ENCODE results near the gene ADCY2.

Gene ADCY2

DNA sequence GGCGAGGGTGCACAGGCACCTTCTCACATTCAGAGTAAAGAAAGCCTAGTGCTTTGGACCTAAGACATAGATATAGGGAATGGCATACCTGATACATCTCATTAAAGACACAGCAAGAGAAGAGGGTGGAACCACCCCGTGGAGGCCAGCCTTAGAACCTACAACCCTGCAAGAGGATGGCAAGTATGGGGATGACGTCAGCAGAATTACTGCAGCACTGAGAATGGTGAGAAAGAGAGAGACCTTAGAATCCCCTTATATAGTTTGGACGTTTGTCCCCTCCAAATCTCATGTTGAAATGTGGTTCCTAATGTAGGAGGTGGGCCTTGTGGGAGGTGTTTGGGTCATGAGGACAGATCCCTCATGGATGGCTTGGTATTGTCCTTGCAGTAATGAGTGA, 28.2 kb upstream of the ADCY2 start:
- Histone ChIP-seq H3K27me3 (ENCODE audit: insufficient read depth, insufficient read length) (no peaks in the 10 kb centered on the region), H3K36me3 (ENCODE audit: insufficient read depth, insufficient read length, low read length) (no peaks in the 10 kb centered on the region), H3K4me1 (ENCODE audit: insufficient read depth, insufficient read length) (no peaks in the 10 kb centered on the region), H3K9ac (ENCODE audit: insufficient read length, low read depth) (no peak overlapping the region), H3K4me3 (ENCODE audit: insufficient read length, low read depth) (no peak overlapping the region), H3K9me3 (ENCODE audit: insufficient read depth, low read length) (peaks cover 11% of the 10 kb centered on the region; the same call in 1 of the 2 replicates)
- DNase-seq (ENCODE audit: low read depth, low spot score) = no peak
- no peak for TF ChIP-seq YY1 (IDR thresholded peaks at IDR 0.05; ENCODE audit: insufficient read depth, insufficient read length)

GRCh38 chr5:7372399-7372798, 23.5 kb upstream of the ADCY2 start:
- Histone ChIP-seq H3K4me3 (ENCODE audit: insufficient read length, low read depth) (no peak overlapping the region), H3K27me3 (ENCODE audit: insufficient read depth, insufficient read length) (no peaks in the 10 kb centered on the region), H3K9me3 (ENCODE audit: insufficient read depth, low read length) (no peaks in the 10 kb centered on the region; the same call in 1 of the 2 replicates), H3K36me3 (ENCODE audit: insufficient read depth, insufficient read length, low read length) (no peaks in the 10 kb centered on the region), H3K9ac (ENCODE audit: insufficient read length, low read depth) (no peak overlapping the region), H3K4me1 (ENCODE audit: insufficient read depth, insufficient read length) (no peaks in the 10 kb centered on the region)
- no peak for DNase-seq (ENCODE audit: low read depth, low spot score)
- TF ChIP-seq ZNF274 (IDR thresholded peaks at IDR 0.05; ENCODE audit: low read depth, low read length) = no peak
- no peak for TF ChIP-seq SUZ12 (IDR thresholded peaks at IDR 0.05; ENCODE audit: extremely low read depth, insufficient read depth, insufficient read length)
- no peak for TF ChIP-seq YY1 (IDR thresholded peaks at IDR 0.05; ENCODE audit: insufficient read depth, insufficient read length)

GRCh38 chr5:7374186-7374585, 21.8 kb upstream of the ADCY2 start:
- no peak for DNase-seq (ENCODE audit: low read depth, low spot score)
- no peak for TF ChIP-seq SUZ12 (IDR thresholded peaks at IDR 0.05; ENCODE audit: extremely low read depth, insufficient read depth, insufficient read length)
- no peak for TF ChIP-seq YY1 (IDR thresholded peaks at IDR 0.05; ENCODE audit: insufficient read depth, insufficient read length)
- no peak for TF ChIP-seq ZNF274 (IDR thresholded peaks at IDR 0.05; ENCODE audit: low read depth, low read length)
- H3K9me3 ChIP-seq (ENCODE audit: insufficient read depth, low read length) = no peaks in the 10 kb centered on the region

GRCh38 chr5:7375457-7375856, 20.5 kb upstream of the ADCY2 start:
- no peaks in the 10 kb centered on the region for H3K4me1 ChIP-seq (ENCODE audit: insufficient read depth, insufficient read length)
- no peak overlapping the region for H3K4me3 ChIP-seq (ENCODE audit: insufficient read length, low read depth)
- no peaks in the 10 kb centered on the region for H3K9me3 ChIP-seq (ENCODE audit: insufficient read depth, low read length)
- no peaks in the 10 kb centered on the region for H3K36me3 ChIP-seq (ENCODE audit: insufficient read depth, insufficient read length, low read length)
- DNase-seq (ENCODE audit: low read depth, low spot score) = no peak
- no peak overlapping the region for H3K9ac ChIP-seq (ENCODE audit: insufficient read length, low read depth)
- no peaks in the 10 kb centered on the region for H3K27me3 ChIP-seq (ENCODE audit: insufficient read depth, insufficient read length)
- TF ChIP-seq SUZ12 (IDR thresholded peaks at IDR 0.05; ENCODE audit: extremely low read depth, insufficient read depth, insufficient read length) = no peak
- TF ChIP-seq YY1 (IDR thresholded peaks at IDR 0.05; ENCODE audit: insufficient read depth, insufficient read length) = no peak
- no peak for TF ChIP-seq ZNF274 (IDR thresholded peaks at IDR 0.05; ENCODE audit: low read depth, low read length)

More at GRCh38 chr5:7374186-7374585, 21.8 kb upstream of the ADCY2 start:
- no peaks in the 10 kb centered on the region for H3K36me3 ChIP-seq (ENCODE audit: insufficient read depth, insufficient read length, low read length)
- no peak overlapping the region for H3K9ac ChIP-seq (ENCODE audit: insufficient read length, low read depth)
- H3K4me3 ChIP-seq (ENCODE audit: insufficient read length, low read depth) = no peak overlapping the region
- no peaks in the 10 kb centered on the region for H3K4me1 ChIP-seq (ENCODE audit: insufficient read depth, insufficient read length)
- H3K27me3 ChIP-seq (ENCODE audit: insufficient read depth, insufficient read length) = no peaks in the 10 kb centered on the region

GRCh38 chr5:7376871-7377270, 19.1 kb upstream of the ADCY2 start:
- H3K4me1 ChIP-seq (ENCODE audit: insufficient read depth, insufficient read length) = no peaks in the 10 kb centered on the region
- H3K9me3 ChIP-seq (ENCODE audit: insufficient read depth, low read length) = no peaks in the 10 kb centered on the region
- TF ChIP-seq SUZ12 (IDR thresholded peaks at IDR 0.05; ENCODE audit: extremely low read depth, insufficient read depth, insufficient read length) = no peak
- no peak overlapping the region for H3K9ac ChIP-seq (ENCODE audit: insufficient read length, low read depth)
- no peak overlapping the region for H3K4me3 ChIP-seq (ENCODE audit: insufficient read length, low read depth)
- H3K27me3 ChIP-seq (ENCODE audit: insufficient read depth, insufficient read length) = no peaks in the 10 kb centered on the region
- H3K36me3 ChIP-seq (ENCODE audit: insufficient read depth, insufficient read length, low read length) = no peaks in the 10 kb centered on the region
- no peak for DNase-seq (ENCODE audit: low read depth, low spot score)

- H3K9me3 ChIP-seq (ENCODE audit: insufficient read depth, low read length) = no peaks in the 10 kb centered on the region
- H3K36me3 ChIP-seq (ENCODE audit: insufficient read depth, insufficient read length, low read length) = no peaks in the 10 kb centered on the region
- H3K9ac ChIP-seq (ENCODE audit: insufficient read length, low read depth) = no peak overlapping the region
- no peak for TF ChIP-seq YY1 (IDR thresholded peaks at IDR 0.05; ENCODE audit: insufficient read depth, insufficient read length)
- no peak for TF ChIP-seq ZNF274 (IDR thresholded peaks at IDR 0.05; ENCODE audit: low read depth, low read length)
- no peak for TF ChIP-seq SUZ12 (IDR thresholded peaks at IDR 0.05; ENCODE audit: extremely low read depth, insufficient read depth, insufficient read length)
- H3K4me3 ChIP-seq (ENCODE audit: insufficient read length, low read depth) = no peak overlapping the region
- DNase-seq (ENCODE audit: low read depth, low spot score) = no peak
- H3K27me3 ChIP-seq (ENCODE audit: insufficient read depth, insufficient read length) = no peaks in the 10 kb centered on the region
- no peaks in the 10 kb centered on the region for H3K4me1 ChIP-seq (ENCODE audit: insufficient read depth, insufficient read length)
Observed at GRCh38 chr5:7377761-7378160, 18.2 kb upstream of the ADCY2 start.

GRCh38 chr5:7382588-7382987, 13.3 kb upstream of the ADCY2 start:
- Histone ChIP-seq H3K4me1 (ENCODE audit: insufficient read depth, insufficient read length) (peaks cover 2% of the 10 kb centered on the region), H3K27me3 (ENCODE audit: insufficient read depth, insufficient read length) (no peaks in the 10 kb centered on the region), H3K9me3 (ENCODE audit: insufficient read depth, low read length) (no peaks in the 10 kb centered on the region), H3K4me3 (ENCODE audit: insufficient read length, low read depth) (no peak overlapping the region), H3K36me3 (ENCODE audit: insufficient read depth, insufficient read length, low read length) (no peaks in the 10 kb centered on the region), H3K9ac (ENCODE audit: insufficient read length, low read depth) (no peak overlapping the region)
- DNase-seq (ENCODE audit: low read depth, low spot score) = no peak
- no peak for TF ChIP-seq YY1 (IDR thresholded peaks at IDR 0.05; ENCODE audit: insufficient read depth, insufficient read length)
- no peak for TF ChIP-seq SUZ12 (IDR thresholded peaks at IDR 0.05; ENCODE audit: extremely low read depth, insufficient read depth, insufficient read length)

GRCh38 chr5:7385681-7386080, 10.3 kb upstream of the ADCY2 start:
- DNase-seq (ENCODE audit: low read depth, low spot score) = no peak
- no peaks in the 10 kb centered on the region for H3K36me3 ChIP-seq (ENCODE audit: insufficient read depth, insufficient read length, low read length)
- H3K27me3 ChIP-seq (ENCODE audit: insufficient read depth, insufficient read length) = no peaks in the 10 kb centered on the region
- H3K4me3 ChIP-seq (ENCODE audit: insufficient read length, low read depth) = no peak overlapping the region
- H3K9me3 ChIP-seq (ENCODE audit: insufficient read depth, low read length) = no peaks in the 10 kb centered on the region
- peaks cover 2% of the 10 kb centered on the region for H3K4me1 ChIP-seq (ENCODE audit: insufficient read depth, insufficient read length)
- TF ChIP-seq YY1 (IDR thresholded peaks at IDR 0.05; ENCODE audit: insufficient read depth, insufficient read length) (no peak), ZNF274 (IDR thresholded peaks at IDR 0.05; ENCODE audit: low read depth, low read length) (no peak), SUZ12 (IDR thresholded peaks at IDR 0.05; ENCODE audit: extremely low read depth, insufficient read depth, insufficient read length) (no peak)
- no peak overlapping the region for H3K9ac ChIP-seq (ENCODE audit: insufficient read length, low read depth)
